Adrenal gland (tissue), 12 donors: ENCODE measurements around the gene RNASE13. TPM values are rescaled to one million over a fixed set of nuclear protein-coding genes. Genes with fewer than 3 reads are reported as not detected.

Experiments used
- DNase-seq, 7 donors: peaks; one replicate each; pipeline ENCODE4 v3.0.0-alpha.2; 2019 to 2020
- H3K27ac ChIP-seq, 5 donors: fragments of 200-600 bp; sonication (generic) in 4 of 5; 1 replicate in 3 of 5; 2 replicates in 2 of 5; pipeline versions ENCODE4 v1.5.1 to v1.8.0; 2016 to 2020; ENCODE audit warnings: mild to moderate bottlenecking in 1 of 5
- H3K27me3 ChIP-seq: fragments of 200-600 bp; 2 replicates; pipeline ENCODE4 v1.8.0; 2021
- H3K36me3 ChIP-seq, 2 donors: fragments of 200-600 bp; replicated peaks in 1 of 2; 1 replicate in 1 of 2; 2 replicates in 1 of 2; pipeline versions ENCODE4 v1.5.1 to v1.8.0; 2018 to 2022
- H3K4me1 ChIP-seq, 2 donors: fragments of 200-600 bp; replicated peaks in 1 of 2; 1 replicate in 1 of 2; 2 replicates in 1 of 2; pipeline versions ENCODE4 v1.5.1 to v1.8.0; 2018 to 2021
- H3K4me3 ChIP-seq, 4 donors: fragments of 200-600 bp; sonication (generic) in 3 of 4; one replicate each; pipeline ENCODE4 v1.5.1; 2016 to 2018
- H3K9me3 ChIP-seq, 3 donors: fragments of 200-600 bp; sonication (generic) in 1 of 3; replicated peaks in 1 of 3; 1 replicate in 2 of 3; 2 replicates in 1 of 3; pipeline versions ENCODE4 v1.5.1 to v1.8.0; 2016 to 2021
- CTCF ChIP-seq, 6 experiments: fragments of 450-650 bp in 4 of 6; fragments of 200-600 bp in 2 of 6; sonication (generic) in 1 of 6; IDR thresholded peaks; 1 replicate in 5 of 6; 2 replicates in 1 of 6; pipeline versions ENCODE4 v1.5.1 to v1.8.0; 2016 to 2021; ENCODE audit warnings: antibody characterized with exemption in 6 of 6, mild to moderate bottlenecking in 2 of 6, moderate library complexity in 1 of 6
- POLR2A ChIP-seq, 2 donors: fragments of 450-650 bp; IDR thresholded peaks; one replicate each; pipeline ENCODE4 v1.6.1; 2017; ENCODE audit warnings: antibody characterized with exemption in 2 of 2, mild to moderate bottlenecking in 2 of 2, moderate library complexity in 1 of 2
- WGBS, 4 donors: extraction: QIAGEN DNeasy Blood & Tissue Kit in 2 of 4; methylation state at CpG; one replicate each; pipeline versions ENCODE4 v1.1.5 to v1.1.7; 2013 to 2017; 5-methylcytosine and 5-hydroxymethylcytosine counted together
- intact Hi-C, 2 donors: fragments of 100-400 bp; cut with DNase I; formaldehyde crosslinking; loops; one replicate each; pipeline versions ENCODE4 v1.14.1 to v1.15.0; 2022 to 2023
- polyA plus RNA-seq, 3 donors: library from polyadenylated mRNA; stranded (reverse); fragments of 200-250 nt in 2 of 3; fragments of 350-450 nt in 1 of 3; fragmentation: Illumina TruSeq in 1 of 3; extraction: RNeasy Lipid Tissue Mini Kit (QIAGEN cat#74804) in 1 of 3; gene quantifications; one replicate each; pipeline ENCODE4 v1.2.3, GENCODE V29; 2013 to 2014
- total RNA-seq, 9 donors: library from RNA; depleted of rRNA in 4 of 9; stranded (reverse); fragments of >200 nt in 4 of 9; fragments of 120-200 nt in 1 of 9; fragmentation: NEBNext Ultra II Directional in 1 of 9; extraction: Animal tissue kit (Norgen Biotek cat#: 25700) in 1 of 9; gene quantifications; one replicate each; pipeline versions ENCODE4 v1.1.0 to v1.2.4, GENCODE V29; 2013 to 2023
- donor health status: healthy with polysubstance abuse.
- donor health status: Bipolar disorder and iron deficiency.
- donor health status: DM: yes; HTN: yes; CAD: no.
- donor health status: DM: no; HTN: no; CAD: no.
- donor health status: DM: no; HTN: no; CAD: no.
- donor health status: DM: yes; HTN: yes; CAD: no.

RNASE13 gene
- total and polyA plus RNA-seq, 12 donors, result 0.03 to 0.27 TPM; not detected in 10

DNA sequence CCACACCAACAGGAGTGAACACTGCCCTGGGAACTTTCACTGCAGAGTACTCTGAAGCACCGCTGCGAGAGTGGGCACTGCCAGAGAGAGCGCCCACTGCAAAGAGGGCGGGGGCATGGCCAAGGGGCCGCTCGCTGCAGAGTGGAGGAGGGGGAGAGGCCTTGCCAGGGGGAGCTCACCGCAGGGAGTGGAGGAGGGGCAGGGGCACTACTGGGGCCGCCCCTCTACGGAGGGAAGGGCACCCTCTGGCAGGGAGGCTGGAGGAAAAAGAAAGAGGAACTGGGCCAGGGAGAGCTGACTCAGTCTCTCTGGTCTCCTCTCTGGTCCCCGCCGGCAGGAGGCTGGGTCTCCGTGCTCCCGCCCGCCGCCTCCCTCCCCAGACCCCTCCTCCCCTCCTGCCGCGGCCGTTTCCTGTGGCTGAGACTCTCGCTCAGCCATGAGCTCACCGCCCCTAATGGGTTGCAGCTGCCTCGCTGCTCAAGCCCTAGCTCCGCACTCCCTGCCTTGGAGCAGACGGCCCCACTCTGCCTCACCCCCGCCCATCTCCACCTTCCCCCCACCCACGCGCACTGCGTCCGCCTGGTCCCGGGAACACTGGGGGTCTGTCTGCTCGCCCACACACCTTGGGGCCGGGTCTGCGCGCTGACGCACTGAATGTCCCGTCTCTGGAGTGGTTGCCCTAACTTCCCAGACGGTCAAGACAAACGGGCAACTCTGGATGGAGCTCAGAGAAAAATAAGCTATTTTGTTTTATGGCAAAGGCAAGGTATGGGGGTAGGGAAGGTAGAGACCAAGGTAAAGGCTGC lies 36.8 kb upstream of the RNASE13 start:
- peak; percentile 84 to 93 (median 90) for DNase-seq
- TF ChIP-seq POLR2A (IDR thresholded peaks at IDR 0.05) (peak in 1 of 2 donors; percentile 71), CTCF (IDR thresholded peaks at IDR 0.05) (peak in 1 of 6 experiments; percentile 16)
- Histone ChIP-seq H3K4me3 (peak overlapping the region; percentile 49 to 88 (median 62)), H3K27ac (peak overlapping the region; percentile 43 to 93 (median 85)), H3K27me3 (no peaks in the 10 kb centered on the region), H3K9me3 (no peaks in the 10 kb centered on the region), H3K4me1 (peaks cover 25 to 29% of the 10 kb centered on the region in 2 donors), H3K36me3 (peaks cover 0 to 36% of the 10 kb centered on the region in 2 donors)
- intact Hi-C loops, result no loop called here
- WGBS, 4 donors, result 0 to 1% (median 0%) methylated on average over 1 to 37 of the region's 37 CpGs

DNA sequence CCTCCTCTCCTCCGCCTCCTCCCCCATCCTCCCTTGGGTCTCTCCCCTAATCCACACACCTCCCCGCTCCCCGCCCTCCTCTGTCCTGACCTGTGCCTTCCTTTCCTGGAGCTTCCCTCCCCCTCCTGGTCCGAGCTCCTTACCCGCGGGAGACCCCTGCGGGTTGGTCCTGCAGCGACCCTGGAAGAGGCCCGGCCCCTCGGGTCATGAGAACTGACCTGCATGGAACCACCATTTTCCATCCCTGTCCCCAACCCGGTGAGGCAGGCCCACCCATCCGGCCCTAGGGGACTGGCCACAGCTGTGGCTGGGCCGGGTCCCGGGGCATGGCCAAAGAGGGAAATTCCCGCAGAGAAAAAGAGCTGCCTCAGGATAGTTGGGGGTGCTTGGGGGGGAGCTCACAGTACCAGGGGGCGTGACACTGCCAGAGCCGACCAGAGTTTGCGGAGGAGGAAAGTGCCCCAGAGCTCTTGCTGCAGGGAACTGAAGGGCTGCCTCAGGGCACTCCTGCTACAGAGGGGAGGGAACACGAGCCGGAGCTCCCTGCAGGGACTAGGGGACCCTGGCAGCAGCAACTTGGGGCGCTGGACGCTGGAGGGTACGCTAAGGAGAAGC lies 36.1 kb upstream of the RNASE13 start:
- Histone ChIP-seq H3K27me3 (no peaks in the 10 kb centered on the region), H3K4me3 (peak overlapping the region; percentile 14 to 88 (median 58)), H3K36me3 (peaks cover 0 to 29% of the 10 kb centered on the region in 2 donors), H3K4me1 (peaks cover 25 to 29% of the 10 kb centered on the region in 2 donors), H3K27ac (peak overlapping the region; percentile 43 to 93 (median 85)), H3K9me3 (no peaks in the 10 kb centered on the region)
- WGBS, 4 donors, result 0 to 1% (median 1%) methylated on average over 20 to 23 of the region's 23 CpGs
- intact Hi-C loops, result no loop called here
- peak; percentile 43 to 65 (median 55) for DNase-seq
- TF ChIP-seq POLR2A (IDR thresholded peaks at IDR 0.05), result no peak
- TF ChIP-seq CTCF (IDR thresholded peaks at IDR 0.05), result no peak

- peaks cover 25 to 29% of the 10 kb centered on the region in 2 donors for H3K4me1 ChIP-seq
- no peaks in the 10 kb centered on the region for H3K9me3 ChIP-seq
- no peaks in the 10 kb centered on the region for H3K27me3 ChIP-seq
- DNase-seq, result peak; percentile 62 to 77 (median 74)
- intact Hi-C loops, result no loop called here
- TF ChIP-seq CTCF (IDR thresholded peaks at IDR 0.05), result no peak
- TF ChIP-seq POLR2A (IDR thresholded peaks at IDR 0.05), result peak; percentile 60 to 77
- WGBS, 4 donors, result 0 to 3% (median 1%) methylated on average over 15 to 63 of the region's 63 CpGs
- H3K4me3 ChIP-seq, result peak within 1 kb of the TSS; percentile 14 to 88 (median 58)
- peaks cover 0 to 23% of the 10 kb centered on the region in 2 donors for H3K36me3 ChIP-seq
- peak within 1 kb of the TSS; percentile 43 to 93 (median 85) for H3K27ac ChIP-seq
These were observed 35.5 kb upstream of the RNASE13 start, which contains the start of gene ARHGEF40 for GRCh38 chr14:21070083-21070609. Gene ARHGEF40 (plus strand): TSS chr14:21070304. CDS start chr14:21070397, 93 bp downstream.
